IMR-90 (cell line): ENCODE results near the gene RNF213. TPM values are rescaled to one million over a fixed set of nuclear protein-coding genes. Genes with fewer than 3 reads are reported as not detected.

Experiments
- ELK1 ChIP-seq: fragments of 150-350 bp; IDR thresholded peaks from 2 replicates; pipeline ENCODE4 v1.6.1; 2016; ENCODE audit warnings: low read depth, mild to moderate bottlenecking, low read length, moderate library complexity, borderline replicate concordance
- RAD21 ChIP-seq: IDR thresholded peaks from 2 replicates; pipeline ENCODE4 v1.6.1; 2012; ENCODE audit warnings: low read length, improper control_type of control experiment
- polyA plus RNA-seq, 3 experiments: library from polyadenylated mRNA; depleted of rRNA; stranded (reverse); fragments of >200 nt; gene quantifications; 2 replicates each; pipeline ENCODE4 v1.2.3, GENCODE V29; 2012; ENCODE audit warnings: low replicate concordance in 1 of 3
- total RNA-seq: library from RNA; depleted of rRNA; stranded (reverse); fragments of >200 nt; gene quantifications from 2 replicates; pipeline ENCODE4 v1.2.3, GENCODE V29; 2012

RNF213 gene
- total and polyA plus RNA-seq, 2 of the 4 experiments (the other 2 are of a cell fraction) = 23.4 to 36.0 TPM

DNA sequence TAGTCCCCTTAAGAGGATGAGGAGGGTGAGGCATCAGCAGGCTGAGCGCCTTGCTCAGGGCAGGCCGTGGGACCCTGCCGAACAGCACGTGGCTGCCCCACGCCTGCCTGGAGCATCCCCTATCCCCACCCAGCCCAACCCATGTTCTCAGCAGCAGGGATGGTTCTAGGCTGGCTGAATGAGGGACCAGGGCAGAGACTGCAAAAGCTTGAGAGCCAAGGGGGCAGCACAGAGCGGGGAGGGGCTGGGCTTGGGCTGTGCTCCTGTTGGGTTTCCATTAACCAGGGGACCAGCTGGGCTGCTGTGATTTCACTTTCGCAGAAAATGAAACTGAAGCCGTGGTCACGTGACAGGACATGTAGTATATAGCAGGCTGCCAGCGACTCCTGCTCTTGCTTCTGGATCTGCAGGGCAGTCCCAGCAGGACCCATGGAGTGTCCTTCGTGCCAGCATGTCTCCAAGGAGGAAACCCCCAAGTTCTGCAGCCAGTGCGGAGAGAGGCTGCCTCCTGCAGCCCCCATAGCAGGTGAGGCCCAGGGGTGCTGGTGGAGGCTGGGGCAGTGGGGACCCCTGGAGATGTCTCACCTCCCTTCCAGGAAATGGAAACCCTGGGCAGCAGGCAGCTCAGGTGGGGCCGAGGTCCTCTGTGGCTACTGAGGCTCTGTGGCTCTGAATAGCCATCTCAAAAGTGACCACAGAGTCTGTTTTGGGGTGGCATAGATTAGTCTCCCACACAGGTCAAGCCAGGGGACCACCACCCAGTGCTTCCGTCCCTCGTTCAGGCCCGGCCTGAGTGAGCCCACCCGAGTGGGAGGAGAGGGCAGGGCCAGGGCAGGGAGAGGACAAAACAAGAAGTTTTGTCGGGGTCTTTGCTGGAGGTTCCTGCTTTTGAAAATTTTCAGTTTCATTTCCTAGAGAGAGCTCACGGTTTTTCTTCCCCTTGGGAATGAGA is 2.9 kb downstream of the RNF213 start (continued):
- TF ChIP-seq RAD21 (peak; percentile 40), ELK1 (no peak)
